PFSK-1 (cell line): Measurements from ENCODE around the gene OR8D1.

Source experiments
- POLR2AphosphoS5 ChIP-seq: IDR thresholded peaks from 2 replicates; pipeline ENCODE4 v1.6.1; 2012; ENCODE audit warnings: low read depth, mild to moderate bottlenecking, control low read depth, low read length, moderate library complexity
- SIN3A ChIP-seq: IDR thresholded peaks from 2 replicates; pipeline ENCODE4 v1.6.1; 2012; ENCODE audit warnings: mild to moderate bottlenecking, low read length, moderate library complexity, borderline replicate concordance; ENCODE audit not compliant: insufficient read depth

DNA sequence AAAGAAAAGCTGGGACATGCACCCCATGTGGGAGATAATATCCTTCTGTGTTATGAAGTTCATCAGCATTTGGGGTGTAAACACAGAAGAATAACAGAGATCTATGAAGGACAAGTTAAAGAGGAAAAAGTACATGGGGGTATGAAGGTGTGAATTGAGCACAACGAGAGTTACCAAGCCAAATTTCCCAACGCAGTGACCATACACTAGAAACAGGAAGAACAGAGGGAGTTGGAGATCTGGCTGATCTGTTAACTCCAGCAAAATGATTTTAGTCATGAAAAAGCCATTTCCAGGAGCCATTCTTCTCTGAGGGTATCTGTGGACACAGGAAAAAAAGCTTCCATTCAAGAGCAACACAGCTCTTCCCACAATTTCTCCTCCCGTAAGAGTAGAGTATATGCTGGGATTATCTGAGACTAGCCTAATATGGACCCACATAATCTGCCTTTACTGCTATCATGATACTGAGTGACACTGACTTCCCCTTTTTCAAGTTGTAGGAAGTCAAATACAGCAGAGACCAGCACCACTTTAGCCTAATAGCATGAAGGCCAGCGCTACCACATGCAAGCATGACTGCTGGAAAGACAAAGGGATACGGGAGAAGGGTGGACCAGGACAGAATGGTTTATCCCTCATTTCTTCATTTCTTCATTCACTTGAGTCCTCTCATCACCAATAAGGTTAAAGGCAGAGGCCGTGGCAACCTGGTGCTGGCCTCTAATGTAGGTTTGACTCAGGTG is 25.8 kb upstream of the OR8D1 start:
- TF ChIP-seq SIN3A (no peak), POLR2AphosphoS5 (no peak)
